Left hindlimb (tissue), 1 donor: ENCODE data around the gene TRMT2B.
"Not testable (repeated sequence)": the region's sequence is repeated elsewhere in the genome, so short reads cannot be mapped to it uniquely, and the experiment has no call there.

Experiments used
- DNase-seq: peaks from one replicate; pipeline ENCODE4 v3.0.0-alpha.2; 2018

The TRMT2B gene, protein sequence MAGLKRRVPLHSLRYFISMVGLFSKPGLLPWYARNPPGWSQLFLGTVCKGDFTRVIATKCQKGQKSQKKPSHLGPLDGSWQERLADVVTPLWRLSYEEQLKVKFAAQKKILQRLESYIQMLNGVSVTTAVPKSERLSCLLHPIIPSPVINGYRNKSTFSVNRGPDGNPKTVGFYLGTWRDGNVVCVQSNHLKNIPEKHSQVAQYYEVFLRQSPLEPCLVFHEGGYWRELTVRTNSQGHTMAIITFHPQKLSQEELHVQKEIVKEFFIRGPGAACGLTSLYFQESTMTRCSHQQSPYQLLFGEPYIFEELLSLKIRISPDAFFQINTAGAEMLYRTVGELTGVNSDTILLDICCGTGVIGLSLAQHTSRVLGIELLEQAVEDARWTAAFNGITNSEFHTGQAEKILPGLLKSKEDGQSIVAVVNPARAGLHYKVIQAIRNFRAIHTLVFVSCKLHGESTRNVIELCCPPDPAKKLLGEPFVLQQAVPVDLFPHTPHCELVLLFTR

DNA sequence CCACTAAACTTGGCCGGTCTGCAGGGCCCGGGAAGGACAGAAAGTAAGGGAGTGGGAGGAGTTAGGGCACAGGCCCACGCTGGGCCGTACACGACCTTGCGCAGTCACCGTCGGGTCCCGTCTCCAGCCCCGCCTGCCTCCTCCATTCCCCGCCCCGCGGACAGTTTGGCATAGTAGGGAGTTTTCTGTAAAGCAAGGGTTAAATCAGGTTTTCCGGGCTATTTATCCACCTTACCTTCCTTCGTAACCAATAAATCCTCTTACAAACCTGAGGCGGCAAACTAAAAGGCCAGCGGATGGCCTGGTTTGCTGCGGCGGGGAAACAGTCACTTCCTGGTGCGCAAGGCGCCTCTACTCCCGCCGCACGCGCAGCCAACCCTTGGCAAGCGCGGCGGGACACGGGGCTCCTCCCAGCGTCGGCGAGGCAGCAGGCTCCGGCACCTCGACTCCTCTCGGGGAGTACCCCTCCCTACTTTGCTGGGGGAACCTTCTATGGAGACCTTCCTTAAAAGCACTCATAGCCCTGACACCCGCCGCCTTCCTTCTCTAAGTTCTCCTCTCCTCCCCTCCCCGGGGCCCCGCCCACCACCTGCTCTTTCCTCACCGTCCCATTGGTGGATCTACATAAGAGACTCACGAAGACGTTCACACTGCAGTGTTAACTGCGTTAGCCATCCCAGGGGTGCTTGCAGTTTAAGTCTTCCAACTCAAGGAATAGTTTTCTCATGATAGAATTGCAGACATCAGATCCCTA, at the start of gene TRMT2B:
Gene TRMT2B (minus strand): TSS at position 563 of the 754 bp plus-strand sequence. CDS start 9,822 bp downstream, outside the sequence.
- DNase-seq = peak; percentile 77

GRCh38 chrX:101097546-101098453, 45.9 kb upstream of the TRMT2B start, which contains the start of gene CENPI:
Gene CENPI, plus strand, starts transcription at chrX:101098204. Its CDS starts 2,867 bp downstream, at chrX:101101071.
- peak; percentile 95 for DNase-seq

GRCh38 chrX:101091817-101092216, 39.9 kb upstream of the TRMT2B start:
- DNase-seq = no peak

GRCh38 chrX:101081231-101081630, 29.3 kb upstream of the TRMT2B start:
- DNase-seq = no peak

- DNase-seq = no peak
These were observed 28.6 kb upstream of the TRMT2B start for GRCh38 chrX:101080326-101081124.

GRCh38 chrX:101079736-101080270, 27.9 kb upstream of the TRMT2B start:
- no peak for DNase-seq

DNA sequence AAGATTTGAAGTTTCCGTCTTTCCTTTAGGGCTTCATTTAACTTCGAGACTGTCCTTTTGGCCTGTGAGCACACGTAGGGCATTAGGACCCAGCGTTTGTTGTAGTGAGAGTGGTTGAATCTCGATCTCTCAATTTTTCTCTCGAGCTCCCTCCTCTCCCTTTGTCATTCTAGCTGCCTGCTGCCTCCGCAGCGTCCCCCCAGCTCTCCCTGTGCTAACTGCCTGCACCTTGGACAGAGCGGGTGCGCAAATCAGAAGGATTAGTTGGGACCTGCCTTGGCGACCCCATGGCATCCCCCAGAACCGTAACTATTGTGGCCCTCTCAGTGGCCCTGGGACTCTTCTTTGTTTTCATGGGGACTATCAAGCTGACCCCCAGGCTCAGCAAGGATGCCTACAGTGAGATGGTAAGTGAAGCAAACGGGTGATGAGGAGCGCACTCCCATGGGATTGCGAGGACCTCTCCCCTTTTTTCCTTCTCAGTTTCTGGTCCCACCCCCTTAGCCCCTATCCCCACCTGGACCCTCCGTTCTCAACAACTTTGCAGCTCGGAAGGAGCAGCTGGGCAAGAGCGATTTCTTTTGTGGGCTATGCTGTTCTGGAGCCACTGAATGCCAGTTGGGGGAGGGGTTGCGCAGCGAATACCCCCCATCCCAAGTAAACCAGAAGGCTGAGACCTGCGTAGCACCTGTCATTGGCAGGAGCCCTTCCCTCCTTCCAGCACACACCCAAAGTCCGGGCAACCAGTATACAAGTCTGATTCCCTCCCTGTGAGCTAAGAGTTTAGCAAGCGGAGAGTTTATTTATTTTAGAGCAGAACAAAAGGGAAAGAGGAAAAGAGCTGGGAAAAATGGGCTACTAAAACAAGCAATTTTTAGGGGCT, 27.0 kb upstream of the TRMT2B start, which contains the start of gene TMEM35A:
Gene TMEM35A (plus strand): TSS at position 164 of the 883 bp plus-strand sequence. CDS start 124 bp downstream, at position 288.
- peak; percentile 22 for DNase-seq

DNA sequence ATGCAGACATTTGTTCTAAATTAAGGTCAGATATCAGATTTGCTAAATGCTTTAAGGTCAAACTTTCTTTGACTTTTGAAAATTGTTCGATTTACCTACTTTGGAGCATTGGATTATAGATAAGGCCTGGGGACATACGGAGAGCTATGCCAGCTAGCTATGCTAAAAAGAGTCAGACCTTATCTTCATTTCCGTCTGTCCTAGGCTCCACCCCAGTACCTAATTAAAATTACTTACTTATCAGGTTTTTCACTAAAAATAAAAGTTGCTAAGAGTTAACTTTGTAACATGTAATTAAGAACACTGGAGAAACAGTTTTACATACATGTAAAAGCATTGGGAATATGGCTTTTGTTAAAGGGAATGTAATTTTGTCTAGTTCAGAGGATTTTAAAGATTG, 19.7 kb upstream of the TRMT2B start:
- DNase-seq = no peak

- DNase-seq = no peak
These were observed 10.3 kb upstream of the TRMT2B start for GRCh38 chrX:101062176-101062575.

- DNase-seq = no peak
These were observed 5.3 kb upstream of the TRMT2B start for GRCh38 chrX:101057093-101057714.

DNA sequence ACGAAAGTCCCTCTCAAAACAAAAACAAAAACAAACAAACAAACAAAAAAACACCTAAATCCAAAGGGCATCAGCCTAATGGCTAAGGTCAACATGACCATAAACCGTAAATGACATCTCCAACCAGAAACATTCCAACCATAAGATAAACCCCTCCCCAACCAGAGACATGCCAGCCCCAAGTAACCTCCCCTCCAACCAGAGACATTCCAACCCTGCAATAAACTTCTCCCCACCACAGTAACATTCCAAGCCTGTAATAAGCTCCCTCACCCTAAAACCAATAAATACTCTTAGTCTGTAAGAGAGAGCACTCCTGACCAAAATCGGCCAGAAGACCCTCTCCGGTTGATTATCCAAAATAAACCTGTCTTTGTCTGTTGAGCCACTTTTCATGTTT, 4.6 kb upstream of the TRMT2B start:
- DNase-seq = not testable (repeated sequence)

- DNase-seq = no peak
These were observed 760 bp downstream of the TRMT2B start for GRCh38 chrX:101051153-101051548.

- no peak for DNase-seq
These were observed 11.7 kb downstream of the TRMT2B start for GRCh38 chrX:101040197-101040596.

- no peak for DNase-seq
These were observed 14.7 kb downstream of the TRMT2B start for GRCh38 chrX:101037231-101037630.

DNA sequence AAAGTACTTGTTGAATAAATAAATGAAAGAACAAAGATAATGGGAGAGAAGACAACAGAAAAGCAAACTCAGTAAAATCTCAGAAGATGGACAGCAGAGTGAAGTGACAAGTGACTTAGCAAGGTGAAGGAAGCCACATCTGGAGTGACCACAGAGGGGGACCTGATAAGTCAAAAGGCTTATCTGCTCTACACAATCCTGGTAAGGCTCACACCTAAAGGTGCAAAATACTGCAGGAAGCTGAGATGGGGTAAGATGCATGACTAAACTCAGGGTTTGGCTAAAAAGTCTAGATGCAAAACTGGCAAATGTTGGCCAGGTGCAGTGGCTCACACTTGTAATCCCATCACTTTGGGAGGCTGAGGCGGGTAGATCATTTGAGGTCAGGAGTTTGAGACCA, 22.2 kb downstream of the TRMT2B start:
- DNase-seq = no peak

DNA sequence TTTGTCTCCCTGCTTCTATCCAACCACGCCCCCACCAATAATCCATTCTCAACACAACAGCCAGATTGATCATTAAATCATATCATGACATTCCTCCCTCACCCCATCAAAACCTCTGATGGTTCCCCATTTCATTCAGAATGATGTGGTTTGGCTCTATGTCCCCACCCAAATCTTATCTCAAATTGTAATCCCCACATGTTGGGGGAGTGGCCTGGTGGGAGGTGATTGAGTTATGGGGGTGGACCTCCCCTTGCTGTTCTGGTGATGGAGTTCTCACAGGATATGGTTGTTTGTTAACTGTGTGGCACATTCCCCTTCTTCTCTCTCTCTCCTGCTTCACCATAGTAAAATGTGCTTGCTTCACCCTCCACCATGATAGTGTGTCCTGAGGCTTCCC, 23.3 kb downstream of the TRMT2B start:
- no peak for DNase-seq

GRCh38 chrX:101025126-101025525, 26.8 kb downstream of the TRMT2B start:
- DNase-seq = no peak

- DNase-seq = no peak
These were observed 29.9 kb downstream of the TRMT2B start for GRCh38 chrX:101022020-101022419.

DNA sequence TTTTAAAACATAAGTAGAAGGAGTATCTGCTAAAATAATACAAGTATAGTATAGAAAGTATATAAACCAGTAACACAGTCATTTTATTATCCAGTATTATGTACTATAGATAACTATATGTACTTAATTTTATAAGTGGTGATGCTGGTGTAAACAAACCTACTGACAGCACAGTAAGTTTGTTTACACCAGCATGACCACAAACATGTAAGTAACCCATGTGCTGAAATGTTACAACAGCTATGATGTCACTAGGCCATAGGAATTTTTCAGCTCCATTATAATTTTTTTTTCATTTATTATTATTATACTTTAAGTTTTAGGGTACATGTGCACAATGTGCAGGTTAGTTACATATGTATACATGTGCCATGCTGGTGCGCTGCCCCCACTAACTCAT, 39.9 kb downstream of the TRMT2B start:
- DNase-seq = not testable (repeated sequence)

GRCh38 chrX:101009090-101009489, 42.8 kb downstream of the TRMT2B start:
- DNase-seq = no peak
